Stromal cell of bone marrow (primary cell): ENCODE data around the gene OVOL2.

Source experiments
- DNase-seq: peaks from one replicate; pipeline ENCODE4 v3.0.0-alpha.2; 2012; ENCODE audit warnings: low read depth

Gene OVOL2

GRCh38 chr20:17985388-17986018 lies 72.2 kb downstream of the OVOL2 start:
- DNase-seq: no peak

GRCh38 chr20:17976305-17976704 lies 81.4 kb downstream of the OVOL2 start:
- DNase-seq: no peak
